ENCODE data around the gene RAD51.

GRCh38 chr15:40739854-40740253, 44.9 kb downstream of the RAD51 start:
- no peak for TF ChIP-seq CTCF (IDR thresholded peaks at IDR 0.05)
- no peak for TF ChIP-seq POLR2A (IDR thresholded peaks at IDR 0.05)
